Measurements from ENCODE around the gene ACVRL1. TPM values are rescaled to one million over a fixed set of nuclear protein-coding genes. Genes with fewer than 3 reads are reported as not detected.
A peak's percentile ranks its signal among the peaks of the same experiment; 100 is the strongest.

The ACVRL1 gene
- total RNA-seq, 1 donor from 2014 or later: not detected

- Mint-ChIP-seq H3K4me1 (ENCODE audit: unreplicated experiment) (peaks cover 7% of the 10 kb centered on the region), H3K27ac (ENCODE audit: unreplicated experiment) (no peak overlapping the region), H3K9me3 (ENCODE audit: unreplicated experiment) (no peaks in the 10 kb centered on the region), H3K4me3 (ENCODE audit: unreplicated experiment) (no peak overlapping the region), H3K27me3 (ENCODE audit: unreplicated experiment) (no peaks in the 10 kb centered on the region), H3K36me3 (ENCODE audit: unreplicated experiment) (no peaks in the 10 kb centered on the region)
- no peak for DNase-seq (ENCODE audit: extremely low spot score, unreplicated experiment)
- no peak for TF ChIP-seq CTCF (IDR thresholded peaks at IDR 0.05)
These were observed 15.6 kb downstream of the ACVRL1 start for GRCh38 chr12:51922762-51923505.

- Mint-ChIP-seq H3K4me1 (ENCODE audit: unreplicated experiment) (peaks cover 7% of the 10 kb centered on the region), H3K36me3 (ENCODE audit: unreplicated experiment) (no peaks in the 10 kb centered on the region), H3K27ac (ENCODE audit: unreplicated experiment) (no peak overlapping the region), H3K9me3 (ENCODE audit: unreplicated experiment) (no peaks in the 10 kb centered on the region), H3K27me3 (ENCODE audit: unreplicated experiment) (peaks cover 2% of the 10 kb centered on the region), H3K4me3 (ENCODE audit: unreplicated experiment) (no peak overlapping the region)
- no peak for DNase-seq (ENCODE audit: extremely low spot score, unreplicated experiment)
- peak; percentile 77 for TF ChIP-seq CTCF (IDR thresholded peaks at IDR 0.05)
These were observed 16.4 kb downstream of the ACVRL1 start for GRCh38 chr12:51923506-51924365.

- Mint-ChIP-seq H3K27ac (ENCODE audit: unreplicated experiment) (no peak overlapping the region), H3K4me3 (ENCODE audit: unreplicated experiment) (no peak overlapping the region), H3K36me3 (ENCODE audit: unreplicated experiment) (no peaks in the 10 kb centered on the region), H3K4me1 (ENCODE audit: unreplicated experiment) (peaks cover 7% of the 10 kb centered on the region), H3K27me3 (ENCODE audit: unreplicated experiment) (peaks cover 2% of the 10 kb centered on the region), H3K9me3 (ENCODE audit: unreplicated experiment) (no peaks in the 10 kb centered on the region)
- no peak for DNase-seq (ENCODE audit: extremely low spot score, unreplicated experiment)
- TF ChIP-seq CTCF (IDR thresholded peaks at IDR 0.05): no peak
These were observed 17.4 kb downstream of the ACVRL1 start for GRCh38 chr12:51924551-51925319.

GRCh38 chr12:51925346-51926063, 18.2 kb downstream of the ACVRL1 start:
- H3K4me3 Mint-ChIP-seq (ENCODE audit: unreplicated experiment): no peak overlapping the region
- no peaks in the 10 kb centered on the region for H3K9me3 Mint-ChIP-seq (ENCODE audit: unreplicated experiment)
- H3K27me3 Mint-ChIP-seq (ENCODE audit: unreplicated experiment): peaks cover 5% of the 10 kb centered on the region
- no peak for DNase-seq (ENCODE audit: extremely low spot score, unreplicated experiment)
- TF ChIP-seq CTCF (IDR thresholded peaks at IDR 0.05): no peak
- H3K4me1 Mint-ChIP-seq (ENCODE audit: unreplicated experiment): peaks cover 7% of the 10 kb centered on the region
- H3K36me3 Mint-ChIP-seq (ENCODE audit: unreplicated experiment): no peaks in the 10 kb centered on the region
- no peak overlapping the region for H3K27ac Mint-ChIP-seq (ENCODE audit: unreplicated experiment)

All from osteocyte (in vitro differentiated cells).